GM21723 (cell line): ENCODE results near the gene THUMPD2.
"Not testable (repeated sequence)": the region's sequence is repeated elsewhere in the genome, so short reads cannot be mapped to it uniquely, and the experiment has no call there.

Experiments
- ATAC-seq: cut with Tn5 transposase; IDR thresholded peaks from one replicate; pipeline ENCODE4 v1.9.1; 2021; ENCODE audit warnings: mild to moderate bottlenecking, moderate library complexity; ENCODE audit not compliant: unreplicated experiment

The THUMPD2 gene

GRCh38 chr2:39778775-39779340 lies at the start of gene THUMPD2:
Gene THUMPD2 (minus strand): TSS chr2:39779258. CDS start chr2:39779239, 19 bp downstream.
- peak; percentile 83 for ATAC-seq

- no peak for ATAC-seq
These were observed 42.8 kb upstream of the THUMPD2 start for GRCh38 chr2:39821871-39822270.

GRCh38 chr2:39816845-39817244 lies 37.8 kb upstream of the THUMPD2 start:
- ATAC-seq: no peak

- no peak for ATAC-seq
These were observed 37.4 kb upstream of the THUMPD2 start for GRCh38 chr2:39816428-39816827.

GRCh38 chr2:39805936-39806608 lies 27.0 kb upstream of the THUMPD2 start:
- ATAC-seq: no peak

- ATAC-seq: no peak
These were observed 24.8 kb upstream of the THUMPD2 start for GRCh38 chr2:39803839-39804238.

GRCh38 chr2:39800752-39801151 lies 21.7 kb upstream of the THUMPD2 start:
- ATAC-seq: no peak

- ATAC-seq: no peak
These were observed 17.1 kb upstream of the THUMPD2 start for GRCh38 chr2:39796134-39796533.

GRCh38 chr2:39790216-39790818 lies 11.3 kb upstream of the THUMPD2 start:
- not testable (repeated sequence) for ATAC-seq

GRCh38 chr2:39787950-39788349 lies 8.9 kb upstream of the THUMPD2 start:
- no peak for ATAC-seq

- no peak for ATAC-seq
These were observed 7.9 kb upstream of the THUMPD2 start for GRCh38 chr2:39786761-39787522.

GRCh38 chr2:39782591-39782990 lies 3.5 kb upstream of the THUMPD2 start:
- ATAC-seq: no peak

- ATAC-seq: no peak
These were observed 2.6 kb upstream of the THUMPD2 start for GRCh38 chr2:39781697-39782096.

- ATAC-seq: no peak
These were observed 2.0 kb upstream of the THUMPD2 start for GRCh38 chr2:39780825-39781600.

GRCh38 chr2:39779927-39780326 lies 869 bp upstream of the THUMPD2 start:
- ATAC-seq: no peak

- ATAC-seq: peak; percentile 2
These were observed 338 bp upstream of the THUMPD2 start for GRCh38 chr2:39779341-39779851.

GRCh38 chr2:39778233-39778632 lies 825 bp downstream of the THUMPD2 start:
- peak; percentile 7 for ATAC-seq

GRCh38 chr2:39772812-39773152 lies 6.3 kb downstream of the THUMPD2 start:
- ATAC-seq: no peak

GRCh38 chr2:39772086-39772811 lies 6.8 kb downstream of the THUMPD2 start:
- no peak for ATAC-seq

- ATAC-seq: no peak
These were observed 16.6 kb downstream of the THUMPD2 start for GRCh38 chr2:39762448-39762847.
